ENCODE data around the gene ASIC1.

DNA sequence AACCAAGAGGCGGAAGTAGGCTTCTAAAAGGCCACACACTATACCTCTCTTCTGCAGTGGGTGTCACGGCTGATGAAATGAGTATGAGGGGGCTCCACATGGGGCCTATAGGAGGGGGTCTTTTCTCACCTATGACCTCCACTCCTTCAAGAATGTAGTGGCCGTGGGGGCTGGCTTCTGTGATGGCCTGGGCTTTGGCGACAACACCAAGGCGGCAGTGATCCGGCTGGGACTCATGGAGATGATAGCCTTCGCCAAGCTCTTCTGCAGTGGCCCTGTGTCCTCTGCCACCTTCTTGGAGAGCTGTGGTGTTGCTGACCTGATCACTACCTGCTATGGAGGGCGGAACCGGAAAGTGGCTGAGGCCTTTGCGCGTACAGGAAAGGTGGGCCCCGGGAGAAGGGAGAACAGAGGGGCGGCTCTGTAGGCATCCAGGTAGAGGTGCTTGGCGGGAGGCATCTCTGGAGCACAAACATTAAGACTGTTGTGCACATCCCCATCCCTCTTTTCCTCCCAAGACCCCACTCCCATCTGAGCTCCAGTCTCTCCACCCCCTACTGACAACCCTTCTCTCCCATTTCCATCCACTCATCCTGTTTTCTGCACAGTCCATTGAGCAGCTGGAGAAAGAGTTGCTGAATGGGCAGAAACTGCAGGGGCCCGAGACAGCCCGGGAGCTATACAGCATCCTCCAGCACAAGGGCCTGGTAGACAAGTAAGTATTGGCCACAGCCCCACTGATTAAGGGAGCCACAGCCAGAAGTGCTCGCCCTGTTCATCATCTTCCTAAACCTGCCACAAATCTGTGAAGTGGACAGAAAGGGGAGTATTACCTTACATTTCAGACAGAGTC is 50.2 kb downstream of the ASIC1 start:
- TF ChIP-seq, protein P1, sequence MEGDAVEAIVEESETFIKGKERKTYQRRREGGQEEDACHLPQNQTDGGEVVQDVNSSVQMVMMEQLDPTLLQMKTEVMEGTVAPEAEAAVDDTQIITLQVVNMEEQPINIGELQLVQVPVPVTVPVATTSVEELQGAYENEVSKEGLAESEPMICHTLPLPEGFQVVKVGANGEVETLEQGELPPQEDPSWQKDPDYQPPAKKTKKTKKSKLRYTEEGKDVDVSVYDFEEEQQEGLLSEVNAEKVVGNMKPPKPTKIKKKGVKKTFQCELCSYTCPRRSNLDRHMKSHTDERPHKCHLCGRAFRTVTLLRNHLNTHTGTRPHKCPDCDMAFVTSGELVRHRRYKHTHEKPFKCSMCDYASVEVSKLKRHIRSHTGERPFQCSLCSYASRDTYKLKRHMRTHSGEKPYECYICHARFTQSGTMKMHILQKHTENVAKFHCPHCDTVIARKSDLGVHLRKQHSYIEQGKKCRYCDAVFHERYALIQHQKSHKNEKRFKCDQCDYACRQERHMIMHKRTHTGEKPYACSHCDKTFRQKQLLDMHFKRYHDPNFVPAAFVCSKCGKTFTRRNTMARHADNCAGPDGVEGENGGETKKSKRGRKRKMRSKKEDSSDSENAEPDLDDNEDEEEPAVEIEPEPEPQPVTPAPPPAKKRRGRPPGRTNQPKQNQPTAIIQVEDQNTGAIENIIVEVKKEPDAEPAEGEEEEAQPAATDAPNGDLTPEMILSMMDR (IDR thresholded peaks at IDR 0.05) = no peak
- TF ChIP-seq POLR2A (IDR thresholded peaks at IDR 0.05) (no peak), EP300 (IDR thresholded peaks at IDR 0.05) (no peak)

All from stomach (tissue), 4 donors.